Measurements from ENCODE around the gene PIM1. TPM values are rescaled to one million over a fixed set of nuclear protein-coding genes. Genes with fewer than 3 reads are reported as not detected.
A peak's percentile ranks its signal among the peaks of the same experiment; 100 is the strongest.

PIM1 gene
- total and polyA plus RNA-seq, 9 of the 15 experiments (the other 6 are each of a cell fraction or from before 2014, with no cell fraction given): 19.0 to 789 (median 212) TPM

- TF ChIP-seq ARID4B (CRISPR knock-in tag; IDR thresholded peaks at IDR 0.05) (peak; percentile 36; the same call in 1 of the 2 replicates), SIN3A (IDR thresholded peaks at IDR 0.05; ENCODE audit: borderline replicate concordance in 2 of 2, control insufficient read depth in 1 of 2, low read depth in 2 of 2, low read length in 2 of 2) (peak in 1 of 2 experiments; percentile 53; a peak in 2 of 4 replicates), ESRRB (CRISPR knock-in tag; IDR thresholded peaks at IDR 0.05; ENCODE audit: borderline replicate concordance) (no peak), HNRNPUL1 (IDR thresholded peaks at IDR 0.05; ENCODE audit: low read length) (no peak), MED1 (CRISPR knock-in tag; IDR thresholded peaks at IDR 0.05; ENCODE audit: borderline replicate concordance) (peak; percentile 80; the same call in 1 of the 2 replicates), POLR2AphosphoS2 (IDR thresholded peaks at IDR 0.05; ENCODE audit: low read length) (0 out of 2 replicates have a peak, but pooled peaks have one; percentile 17), ERF (CRISPR knock-in tag; IDR thresholded peaks at IDR 0.05) (no peak), EGR1 (conservative IDR thresholded peaks at IDR 0.05) (no peak; the same call in 1 of the 2 replicates), SREBF2 (CRISPR knock-in tag; IDR thresholded peaks at IDR 0.05) (no peak), CBX3 (IDR thresholded peaks at IDR 0.05; ENCODE audit: borderline replicate concordance in 1 of 2, low read length in 2 of 2) (no peak), ELF2 (CRISPR knock-in tag; IDR thresholded peaks at IDR 0.05) (0 out of 2 replicates have a peak, but pooled peaks have one; percentile 10), ZNF311 (CRISPR knock-in tag; IDR thresholded peaks at IDR 0.05) (0 out of 2 replicates have a peak, but pooled peaks have one; percentile 40), HMG20B (CRISPR knock-in tag; IDR thresholded peaks at IDR 0.05) (no peak), HDAC3 (IDR thresholded peaks at IDR 0.05; ENCODE audit: borderline replicate concordance, partially characterized antibody) (no peak), ZNF717 (CRISPR knock-in tag; IDR thresholded peaks at IDR 0.05) (no peak), PHB2 (IDR thresholded peaks at IDR 0.05; ENCODE audit: low read depth) (no peak), AFF1 (IDR thresholded peaks at IDR 0.05; ENCODE audit: low read depth in 1 of 2, partially characterized antibody in 2 of 2) (peak in 1 of 2 experiments; percentile 82)
- TF ChIP-seq, protein P1, sequence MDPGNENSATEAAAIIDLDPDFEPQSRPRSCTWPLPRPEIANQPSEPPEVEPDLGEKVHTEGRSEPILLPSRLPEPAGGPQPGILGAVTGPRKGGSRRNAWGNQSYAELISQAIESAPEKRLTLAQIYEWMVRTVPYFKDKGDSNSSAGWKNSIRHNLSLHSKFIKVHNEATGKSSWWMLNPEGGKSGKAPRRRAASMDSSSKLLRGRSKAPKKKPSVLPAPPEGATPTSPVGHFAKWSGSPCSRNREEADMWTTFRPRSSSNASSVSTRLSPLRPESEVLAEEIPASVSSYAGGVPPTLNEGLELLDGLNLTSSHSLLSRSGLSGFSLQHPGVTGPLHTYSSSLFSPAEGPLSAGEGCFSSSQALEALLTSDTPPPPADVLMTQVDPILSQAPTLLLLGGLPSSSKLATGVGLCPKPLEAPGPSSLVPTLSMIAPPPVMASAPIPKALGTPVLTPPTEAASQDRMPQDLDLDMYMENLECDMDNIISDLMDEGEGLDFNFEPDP (CRISPR knock-in tag; IDR thresholded peaks at IDR 0.05): no peak
These were observed 1.4 kb downstream of the PIM1 start (continued) for GRCh38 chr6:37171201-37171969.
